ENCODE data around the gene ARID1B. TPM values are rescaled to one million over a fixed set of nuclear protein-coding genes. Genes with fewer than 3 reads are reported as not detected.
A peak's percentile ranks its signal among the peaks of the same experiment; 100 is the strongest.

The ARID1B gene
- total and polyA plus RNA-seq, 2 of the 4 experiments (the other 2 are of a cell fraction) = 14.5 to 20.1 TPM

- intact Hi-C loops (cut with micrococcal nuclease) = no loop called here
- POLR2A ChIA-PET (ENCODE audit: unreplicated experiment) = interaction anchor here (0.6 kb wide), 1 partner anchor 144 kb away, joined by 3 read pairs; no protein-coding TSS in a partner anchor
- Histone ChIP-seq H3K18ac (ENCODE audit: low read depth, low read length) (no peak overlapping the region; the same call in 1 of the 2 replicates), H3K9me1 (ENCODE audit: insufficient read depth, low read length) (peaks cover 10% of the 10 kb centered on the region), H2BK5ac (ENCODE audit: low read depth, low read length, poor library complexity, severe bottlenecking) (no peak overlapping the region), H3K27me3 (ENCODE audit: control insufficient read depth, insufficient read depth, low read length) (no peaks in the 10 kb centered on the region), H3K23ac (ENCODE audit: low read depth, low read length) (no peak overlapping the region), H3K4me3 (ENCODE audit: insufficient read depth, low read depth, low read length) (no peak overlapping the region), H4K5ac (ENCODE audit: low read depth, low read length) (no peak overlapping the region), H2AK9ac (replicated peaks; ENCODE audit: low read depth, low read length, poor library complexity) (no peak overlapping the region), H2AK5ac (ENCODE audit: low read depth, low read length) (no peak overlapping the region), H3K36me3 (ENCODE audit: control insufficient read depth, insufficient read depth, low read length) (no peaks in the 10 kb centered on the region), H2BK15ac (ENCODE audit: low read depth, low read length) (no peak overlapping the region), H2BK20ac (ENCODE audit: low read depth, low read length) (no peak overlapping the region), H2AFZ (replicated peaks; ENCODE audit: low read length, poor library complexity) (no peak overlapping the region), H3K9ac (ENCODE audit: low read depth, low read length) (no peak overlapping the region), H4K20me1 (ENCODE audit: insufficient read depth, low read length) (peaks cover 47% of the 10 kb centered on the region), H3K4ac (ENCODE audit: low read depth, low read length) (no peak overlapping the region; the same call in 1 of the 2 replicates), H2BK120ac (ENCODE audit: low read depth, low read length) (no peak overlapping the region), H3K27ac (ENCODE audit: insufficient read depth, low read length) (no peak overlapping the region), H3K4me1 (ENCODE audit: control insufficient read depth, insufficient read depth, low read length) (peaks cover 18% of the 10 kb centered on the region), H4K91ac (ENCODE audit: insufficient read depth, low read depth, low read length) (no peak overlapping the region; the same call in 1 of the 2 replicates), H4K8ac (ENCODE audit: low read depth in 2 of 2, low read length in 2 of 2) (no peak overlapping the region; a peak in 1 of 4 replicates), H3K56ac (ENCODE audit: extremely low read depth, insufficient read depth, low read length) (no peak overlapping the region), H3K4me2 (ENCODE audit: low read depth, low read length) (peak overlapping the region; percentile 32), H3K14ac (replicated peaks; ENCODE audit: low read depth, low read length) (0 out of 2 replicates have a peak overlapping the region, but pooled peaks have one; percentile 8), H3K9me3 (ENCODE audit: control insufficient read depth, insufficient read depth, low read length) (no peaks in the 10 kb centered on the region), H3K79me1 (ENCODE audit: low read depth in 1 of 2, low read length in 2 of 2) (peaks cover 51 to 69% of the 10 kb centered on the region in 2 experiments)
- in situ Hi-C loops (cut with MboI; ENCODE audit: low sequenced_read_pairs) = no loop called here
- CTCF ChIA-PET = no interaction called here
- no peak for TF ChIP-seq MXI1 (IDR thresholded peaks at IDR 0.05; ENCODE audit: borderline replicate concordance, low read depth, low read length)
- TF ChIP-seq FOS (IDR thresholded peaks at IDR 0.05; ENCODE audit: low read depth, low read length) = peak; percentile 21; the same call in 1 of the 2 replicates
- TF ChIP-seq NFE2L2 (IDR thresholded peaks at IDR 0.05; ENCODE audit: low read depth, low read length) = no peak
- TF ChIP-seq POLR2A (IDR thresholded peaks at IDR 0.05; ENCODE audit: low read depth, low read length) = no peak
- no peak for TF ChIP-seq BHLHE40 (IDR thresholded peaks at IDR 0.05; ENCODE audit: low read depth, low read length)
- no TSS peak for BruUV-seq (replicated peaks)
- 57% methylated on average over 4 of the region's 14 CpGs; no CpG with 5 or more reads in 1 of the 2 experiments for WGBS, 2 experiments (ENCODE audit: extremely low coverage in 2 of 2, insufficient read length in 1 of 2)
- dilution Hi-C loops (cut with HindIII; ENCODE audit: low sequenced_read_pairs, unreplicated experiment) = no loop called here
- DNase-seq (peak; percentile 35), ATAC-seq (ENCODE audit: low read depth) (peak; percentile 46; the same call in 1 of the 2 replicates)
Measured at GRCh38 chr6:156883497-156884252, 106.5 kb downstream of the ARID1B start.

Data from IMR-90 (cell line).